Esophagus muscularis mucosa (tissue), 4 donors: ENCODE measurements around the gene FOXO6. TPM values are rescaled to one million over a fixed set of nuclear protein-coding genes. Genes with fewer than 3 reads are reported as not detected.
A peak's percentile ranks its signal among the peaks of the same experiment; 100 is the strongest.

Experiments used
- DNase-seq: peaks from one replicate; pipeline ENCODE4 v3.0.0-alpha.2; 2017; ENCODE audit errors: extremely low spot score
- H3K27ac ChIP-seq, 4 donors: fragments of 200-600 bp; sonication (generic); replicated peaks in 1 of 4; 1 replicate in 3 of 4; 2 replicates in 1 of 4; pipeline ENCODE4 v1.5.1; 2016 to 2019; ENCODE audit warnings: mild to moderate bottlenecking in 1 of 4
- H3K27me3 ChIP-seq, 4 donors: fragments of 200-600 bp; sonication (generic); one replicate each; pipeline versions ENCODE4 v1.5.1 to v1.6.0; 2016 to 2019
- H3K36me3 ChIP-seq, 4 donors: fragments of 200-600 bp; sonication (generic); one replicate each; pipeline ENCODE4 v1.5.1; 2016 to 2019
- H3K4me1 ChIP-seq, 4 donors: fragments of 200-600 bp; sonication (generic); one replicate each; pipeline ENCODE4 v1.5.1; 2016 to 2019
- H3K4me3 ChIP-seq, 4 donors: fragments of 200-600 bp; sonication (generic); 1 replicate in 2 of 4; 2 replicates in 2 of 4; pipeline ENCODE4 v1.5.1; 2016 to 2019; ENCODE audit warnings: mild to moderate bottlenecking in 4 of 4, moderate library complexity in 1 of 4
- H3K9me3 ChIP-seq, 4 donors: fragments of 200-600 bp; sonication (generic); 1 replicate in 3 of 4; 2 replicates in 1 of 4; pipeline ENCODE4 v1.5.1; 2016 to 2019
- CTCF ChIP-seq, 3 experiments: fragments of 200-600 bp in 2 of 3; fragments of 450-650 bp in 1 of 3; sonication (generic) in 2 of 3; IDR thresholded peaks; one replicate each; pipeline ENCODE4 v1.5.1; 2017 to 2019; ENCODE audit warnings: antibody characterized with exemption in 3 of 3, mild to moderate bottlenecking in 2 of 3, moderate library complexity in 1 of 3
- EP300 ChIP-seq: sonication (generic); formaldehyde crosslinking; IDR thresholded peaks from one replicate; pipeline ENCODE4 v1.6.1; 2017; ENCODE audit warnings: antibody characterized with exemption
- POLR2A ChIP-seq: fragments of 450-650 bp; IDR thresholded peaks from one replicate; pipeline ENCODE4 v1.6.1; 2017; ENCODE audit warnings: antibody characterized with exemption, moderate library complexity, mild to moderate bottlenecking, low read depth
- POLR2AphosphoS5 ChIP-seq, 2 donors: sonication (generic); formaldehyde crosslinking; IDR thresholded peaks; one replicate each; pipeline ENCODE4 v1.6.1; 2017; ENCODE audit warnings: antibody characterized with exemption in 2 of 2
- WGBS: methylation state at CpG from one replicate; pipeline ENCODE4 v1.1.5; 2018; 5-methylcytosine and 5-hydroxymethylcytosine counted together
- intact Hi-C: fragments of 100-400 bp; cut with DNase I; formaldehyde crosslinking; loops from one replicate; pipeline ENCODE4 v1.15.1; 2023
- total RNA-seq, 4 donors: library from RNA; depleted of rRNA; stranded (reverse); fragments of >200 nt; gene quantifications; one replicate each; pipeline versions ENCODE4 v1.1.0 to v1.2.1, GENCODE V29; 2016

FOXO6 gene
- total RNA-seq, 4 donors from 2014 or later, result 0.33 to 1.3 (median 0.53) TPM

- Histone ChIP-seq H3K9me3 (no peaks in the 10 kb centered on the region), H3K4me1 (peaks cover 32 to 77% (median 63%) of the 10 kb centered on the region in 4 donors), H3K27ac (no peak overlapping the region), H3K36me3 (peaks cover 0 to under 1% (median 0%) of the 10 kb centered on the region in 4 donors), H3K27me3 (peaks cover 0 to 7% (median 0%) of the 10 kb centered on the region in 4 donors), H3K4me3 (no peak overlapping the region)
- no peak for DNase-seq
- TF ChIP-seq POLR2A (no peak), POLR2AphosphoS5 (IDR thresholded peaks at IDR 0.05) (no peak), CTCF (IDR thresholded peaks at IDR 0.05) (no peak), EP300 (no peak)
- intact Hi-C loops, result no loop called here
These were observed 23.3 kb downstream of the FOXO6 start for GRCh38 chr1:41384579-41384978.

- Histone ChIP-seq H3K4me3 (no peak overlapping the region), H3K27me3 (peaks cover 0 to 7% (median 0%) of the 10 kb centered on the region in 4 donors), H3K4me1 (peaks cover 29 to 67% (median 55%) of the 10 kb centered on the region in 4 donors), H3K27ac (no peak overlapping the region), H3K9me3 (no peaks in the 10 kb centered on the region), H3K36me3 (no peaks in the 10 kb centered on the region)
- no peak for DNase-seq
- WGBS, result 58% methylated on average over 7 of the region's 12 CpGs
- TF ChIP-seq POLR2AphosphoS5 (IDR thresholded peaks at IDR 0.05) (no peak), POLR2A (no peak), EP300 (no peak), CTCF (IDR thresholded peaks at IDR 0.05) (no peak)
- intact Hi-C loops, result no loop called here
These were observed 24.4 kb downstream of the FOXO6 start for GRCh38 chr1:41385398-41386195.

- Histone ChIP-seq H3K27ac (no peak overlapping the region), H3K27me3 (peaks cover 0 to 7% (median 0%) of the 10 kb centered on the region in 4 donors), H3K4me1 (peaks cover 23 to 61% (median 49%) of the 10 kb centered on the region in 4 donors), H3K36me3 (no peaks in the 10 kb centered on the region), H3K9me3 (no peaks in the 10 kb centered on the region), H3K4me3 (no peak overlapping the region)
- WGBS, result 58% methylated on average over 7 of the region's 7 CpGs
- DNase-seq, result no peak
- no peak for TF ChIP-seq POLR2AphosphoS5 (IDR thresholded peaks at IDR 0.05)
- no peak for TF ChIP-seq EP300
- no peak for TF ChIP-seq POLR2A
- TF ChIP-seq CTCF (IDR thresholded peaks at IDR 0.05), result no peak
- intact Hi-C loops, result no loop called here
These were observed 25.0 kb downstream of the FOXO6 start for GRCh38 chr1:41386196-41386663.

GRCh38 chr1:41387667-41388091 is 26.4 kb downstream of the FOXO6 start:
- TF ChIP-seq EP300, result no peak
- TF ChIP-seq CTCF (IDR thresholded peaks at IDR 0.05), result no peak
- TF ChIP-seq POLR2AphosphoS5 (IDR thresholded peaks at IDR 0.05), result peak; percentile 53 to 58
- intact Hi-C loops, result no loop called here
- Histone ChIP-seq H3K4me1 (peaks cover 20 to 57% (median 43%) of the 10 kb centered on the region in 4 donors), H3K27me3 (peaks cover 0 to 5% (median 0%) of the 10 kb centered on the region in 4 donors), H3K27ac (peak overlapping the region in 3 of 4 donors; percentile 43 to 57 (median 51)), H3K9me3 (no peaks in the 10 kb centered on the region), H3K36me3 (no peaks in the 10 kb centered on the region), H3K4me3 (no peak overlapping the region)
- 8% methylated on average over 10 of the region's 10 CpGs for WGBS
- no peak for DNase-seq
